Spleen (tissue), 7 donors: ENCODE measurements around the gene CFAP70.

Experiments
- POLR2A ChIP-seq, 3 donors: fragments of 450-650 bp; IDR thresholded peaks; one replicate each; pipeline ENCODE4 v1.5.1; 2017; ENCODE audit warnings: antibody characterized with exemption in 3 of 3, mild to moderate bottlenecking in 1 of 3
- POLR2AphosphoS5 ChIP-seq, 3 donors: sonication (generic); formaldehyde crosslinking; IDR thresholded peaks; one replicate each; pipeline ENCODE4 v1.5.1; 2017; ENCODE audit warnings: antibody characterized with exemption in 3 of 3
- TF ChIP-seq, protein P1 (sequence below), 11 experiments: fragments of 200-600 bp in 7 of 11; fragments of 450-650 bp in 4 of 11; sonication (generic) in 4 of 11; IDR thresholded peaks in 8 of 11; conservative IDR thresholded peaks in 3 of 11; 1 replicate in 7 of 11; 2 replicates in 4 of 11; pipeline versions ENCODE4 v1.4.0 to v1.8.0; 2016 to 2021; ENCODE audit warnings: antibody characterized with exemption in 11 of 11, inconsistent platforms in 4 of 11, mild to moderate bottlenecking in 1 of 11
- donor health status: DM: no; HTN: no; CAD: no; lungs with moderate emphysema.
- donor health status: DM: no; HTN: no; CAD: no.
- donor health status: DM: no; HTN: no; CAD: no.

DNA sequence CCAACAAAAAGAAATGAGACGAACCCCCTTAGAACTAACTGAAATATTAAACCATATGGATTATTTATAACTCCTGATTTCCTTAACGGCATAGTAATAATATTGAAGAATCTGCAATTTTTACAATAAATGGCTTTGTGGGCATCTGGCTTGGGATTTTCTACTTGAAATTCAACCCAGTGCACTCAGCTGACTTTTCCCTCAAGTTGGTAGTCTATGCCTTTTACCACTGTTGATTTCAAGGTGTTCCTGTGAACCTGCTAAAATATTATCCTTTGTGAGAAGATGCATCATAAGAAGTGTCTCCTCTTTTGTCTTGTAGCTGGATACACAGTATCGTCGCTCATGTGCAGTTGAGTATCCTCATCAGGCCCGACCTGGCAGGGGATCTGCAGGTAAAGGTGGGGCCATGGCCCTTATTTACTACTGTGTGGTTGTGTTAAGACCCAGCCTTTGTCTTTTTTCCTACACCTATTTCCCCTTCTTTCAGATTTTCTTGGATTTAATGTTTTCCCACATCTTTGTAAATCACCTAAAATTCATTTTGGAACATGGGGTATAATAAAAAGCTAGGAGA, 119.6 kb downstream of the CFAP70 start:
- TF ChIP-seq, protein P1, sequence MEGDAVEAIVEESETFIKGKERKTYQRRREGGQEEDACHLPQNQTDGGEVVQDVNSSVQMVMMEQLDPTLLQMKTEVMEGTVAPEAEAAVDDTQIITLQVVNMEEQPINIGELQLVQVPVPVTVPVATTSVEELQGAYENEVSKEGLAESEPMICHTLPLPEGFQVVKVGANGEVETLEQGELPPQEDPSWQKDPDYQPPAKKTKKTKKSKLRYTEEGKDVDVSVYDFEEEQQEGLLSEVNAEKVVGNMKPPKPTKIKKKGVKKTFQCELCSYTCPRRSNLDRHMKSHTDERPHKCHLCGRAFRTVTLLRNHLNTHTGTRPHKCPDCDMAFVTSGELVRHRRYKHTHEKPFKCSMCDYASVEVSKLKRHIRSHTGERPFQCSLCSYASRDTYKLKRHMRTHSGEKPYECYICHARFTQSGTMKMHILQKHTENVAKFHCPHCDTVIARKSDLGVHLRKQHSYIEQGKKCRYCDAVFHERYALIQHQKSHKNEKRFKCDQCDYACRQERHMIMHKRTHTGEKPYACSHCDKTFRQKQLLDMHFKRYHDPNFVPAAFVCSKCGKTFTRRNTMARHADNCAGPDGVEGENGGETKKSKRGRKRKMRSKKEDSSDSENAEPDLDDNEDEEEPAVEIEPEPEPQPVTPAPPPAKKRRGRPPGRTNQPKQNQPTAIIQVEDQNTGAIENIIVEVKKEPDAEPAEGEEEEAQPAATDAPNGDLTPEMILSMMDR (IDR thresholded peaks at IDR 0.05 in 8 of 11, conservative IDR thresholded peaks at IDR 0.05 in 3 of 11): no peak
- no peak for TF ChIP-seq POLR2A (IDR thresholded peaks at IDR 0.05)
- TF ChIP-seq POLR2AphosphoS5 (IDR thresholded peaks at IDR 0.05): no peak
